GM12872 (cell line): ENCODE results near the gene GSN.

ENCODE experiments used
- CTCF ChIP-seq: IDR thresholded peaks from 3 replicates; pipeline ENCODE4 v1.5.1; 2011; ENCODE audit warnings: low read depth, mild to moderate bottlenecking, low read length, moderate library complexity; ENCODE audit not compliant: insufficient read depth

The GSN gene

GRCh38 chr9:121294151-121294743, 26.3 kb downstream of the GSN start:
- no peak for TF ChIP-seq CTCF

DNA sequence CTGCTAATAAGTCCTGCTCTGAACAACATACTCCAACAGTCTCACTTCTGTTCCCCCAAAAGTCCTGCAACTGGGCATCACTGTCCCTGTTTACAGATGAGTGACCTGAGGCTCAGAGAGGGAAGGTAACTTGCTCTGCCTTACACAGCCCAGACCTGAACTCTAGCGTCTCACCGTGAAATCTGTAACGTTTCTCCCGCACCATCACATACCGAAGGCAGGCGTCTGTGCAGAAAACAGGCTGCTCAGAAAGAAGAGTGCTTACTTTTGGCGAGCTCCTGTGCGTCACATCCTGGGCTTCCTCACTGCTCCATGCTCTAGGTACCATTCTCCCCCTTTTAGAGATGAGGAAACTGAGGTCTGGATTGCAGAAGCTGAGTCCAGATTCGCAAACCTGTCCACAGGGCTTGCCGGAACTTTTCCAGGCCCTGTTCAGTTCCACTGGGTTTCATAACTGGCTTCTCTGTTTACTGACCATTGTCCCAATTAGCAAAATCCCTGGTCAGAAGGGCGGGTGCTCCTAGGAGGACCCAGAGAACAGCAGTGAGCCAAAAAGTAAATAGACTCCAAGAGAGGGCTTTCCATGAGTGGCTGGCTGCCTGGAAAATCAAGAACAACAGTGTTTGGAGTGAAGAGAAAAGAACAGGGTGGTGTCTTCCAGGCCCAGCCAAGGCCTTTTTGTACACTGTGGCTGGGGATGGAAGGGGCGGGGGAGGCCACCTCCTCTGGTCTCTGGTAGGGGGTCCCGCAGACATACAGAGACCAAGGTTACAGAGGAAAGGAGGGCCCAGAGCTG, 27.1 kb downstream of the GSN start:
- TF ChIP-seq CTCF = no peak

GRCh38 chr9:121295662-121296191, 27.8 kb downstream of the GSN start:
- TF ChIP-seq CTCF = no peak

GRCh38 chr9:121296213-121297127, 28.5 kb downstream of the GSN start:
- no peak for TF ChIP-seq CTCF

GRCh38 chr9:121297389-121297788, 29.4 kb downstream of the GSN start:
- TF ChIP-seq CTCF = no peak

GRCh38 chr9:121298016-121298538, 30.1 kb downstream of the GSN start:
- no peak for TF ChIP-seq CTCF
